K562 (cell line): ENCODE measurements around the gene DTNA.

Experiments used
- TFE3 ChIP-seq: fragments of 450-650 bp; formaldehyde crosslinking; IDR thresholded peaks from 2 replicates; pipeline ENCODE4 v1.4.0; 2020; ENCODE audit warnings: mild to moderate bottlenecking, mixed read lengths
- ZNF639 ChIP-seq, 2 experiments: fragments of 200-800 bp in 1 of 2; sonication (Bioruptor generic) in 1 of 2; sonication (generic) in 1 of 2; formaldehyde crosslinking in 1 of 2; IDR thresholded peaks in 1 of 2; conservative IDR thresholded peaks in 1 of 2; 2 replicates each; pipeline versions ENCODE4 v1.5.0 to v1.6.1; 2016 to 2020; ENCODE audit warnings: missing compliant biosample characterization in 1 of 2, missing genetic modification characterization in 1 of 2, missing genetic modification reagents in 1 of 2

DNA sequence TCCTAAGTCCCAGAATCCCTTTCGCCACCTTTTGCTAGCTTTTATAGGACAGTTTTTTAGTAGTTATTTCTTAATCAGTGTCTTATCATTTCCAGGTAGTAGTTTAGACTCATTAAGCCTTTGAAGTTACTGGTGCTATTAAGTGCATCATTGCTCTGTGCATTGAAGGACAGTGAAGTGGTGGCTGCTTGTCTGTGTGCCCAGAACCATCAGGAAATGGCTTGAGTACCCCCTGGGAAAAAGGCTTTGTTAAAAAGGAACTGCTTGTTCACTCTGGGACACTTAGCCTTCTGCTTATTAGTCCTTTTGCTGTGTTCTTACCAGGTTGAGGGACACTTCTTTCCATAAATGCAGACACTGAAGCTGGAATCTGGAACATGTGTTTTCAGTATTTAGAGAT lies 30.0 kb downstream of the DTNA start:
- TF ChIP-seq TFE3 (CRISPR knock-in tag) (no peak), ZNF639 (CRISPR knock-in tag; conservative IDR thresholded peaks at IDR 0.05 in 1 of 2, IDR thresholded peaks at IDR 0.05 in 1 of 2) (no peak)
